ENCODE data around the gene HABP2.

The HABP2 gene

DNA sequence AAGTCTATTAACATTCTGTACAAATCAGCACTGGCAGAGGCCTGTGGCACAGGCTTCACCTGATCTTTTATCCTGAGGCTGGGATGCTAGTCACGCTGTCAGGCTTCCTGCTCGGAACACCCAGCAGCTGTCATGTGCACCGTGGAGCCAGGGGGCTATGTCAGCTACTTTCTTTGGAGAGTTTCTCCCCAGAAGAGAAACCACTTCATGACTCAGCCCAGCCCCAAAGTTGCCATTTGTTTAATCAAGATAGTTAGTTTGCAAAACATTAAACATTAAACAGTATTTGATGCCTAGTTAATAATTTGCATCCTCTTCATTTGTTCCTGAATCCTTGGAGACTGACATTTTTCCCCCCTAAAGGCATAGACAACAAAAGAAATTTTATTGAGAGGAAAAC is at the start of gene HABP2:
HABP2 (plus strand) TSS at position 353 of the 400 bp plus-strand sequence. CDS start 69 bp downstream, outside the sequence.
- peak; percentile 30 for DNase-seq

DNA sequence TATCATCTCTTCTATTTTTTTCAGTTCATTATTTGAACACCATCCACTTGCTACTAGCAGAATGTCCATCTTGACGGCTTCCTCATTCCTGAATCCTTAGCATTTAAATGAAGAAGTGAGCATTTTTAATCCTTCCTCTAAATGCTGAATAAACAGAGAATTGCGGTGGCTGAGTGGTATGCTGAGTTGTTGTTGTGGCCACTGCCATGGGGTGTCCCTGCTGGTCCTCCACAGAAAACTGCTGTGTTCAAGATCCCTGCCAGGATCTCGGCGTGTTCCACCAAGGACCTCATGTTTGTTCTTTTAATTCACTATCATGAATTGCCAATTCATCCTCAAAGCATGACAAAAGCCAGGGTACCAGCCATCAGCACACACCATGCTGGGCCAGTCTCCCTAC is 48.9 kb upstream of the HABP2 start:
- DNase-seq, result no peak

DNA sequence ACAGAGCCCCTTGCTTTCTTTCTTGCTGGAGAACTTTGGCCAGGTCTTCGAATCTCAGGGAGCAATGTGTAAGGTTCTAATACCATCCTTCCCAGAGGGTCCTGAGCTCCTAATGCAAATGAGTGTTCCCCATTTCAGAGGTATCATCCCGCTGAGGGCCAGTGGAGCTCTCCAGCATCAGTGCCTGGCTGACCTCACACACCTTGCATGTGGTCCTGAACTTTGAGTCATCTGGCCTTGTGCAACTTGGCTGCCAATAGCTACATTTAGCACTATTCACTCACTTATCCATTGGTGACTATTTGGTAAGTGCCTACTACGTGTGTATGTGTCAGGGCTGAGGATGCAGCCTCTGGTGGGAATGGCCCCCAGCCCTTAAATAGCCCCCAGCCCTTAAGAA is 48.4 kb upstream of the HABP2 start:
- DNase-seq, result no peak

DNA sequence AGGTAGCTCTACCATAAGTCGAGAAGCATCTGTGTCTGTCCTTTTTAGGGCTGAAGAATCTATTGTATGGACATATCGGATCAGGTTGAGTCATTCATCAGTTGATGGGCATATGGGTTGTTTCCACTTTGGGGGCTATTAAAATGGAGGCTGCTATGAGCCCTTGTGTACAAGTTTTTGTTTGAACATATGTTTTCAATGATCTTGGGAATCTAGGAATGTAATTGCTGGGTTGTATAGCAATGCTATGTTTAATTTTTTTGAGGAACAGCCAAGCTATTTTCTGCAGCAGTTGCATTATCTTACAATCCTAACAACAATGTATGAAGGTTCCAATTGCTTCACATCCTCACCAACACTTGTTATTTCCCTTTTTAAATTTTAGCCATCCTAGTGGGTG is 46.4 kb upstream of the HABP2 start:
- DNase-seq, result no peak

DNA sequence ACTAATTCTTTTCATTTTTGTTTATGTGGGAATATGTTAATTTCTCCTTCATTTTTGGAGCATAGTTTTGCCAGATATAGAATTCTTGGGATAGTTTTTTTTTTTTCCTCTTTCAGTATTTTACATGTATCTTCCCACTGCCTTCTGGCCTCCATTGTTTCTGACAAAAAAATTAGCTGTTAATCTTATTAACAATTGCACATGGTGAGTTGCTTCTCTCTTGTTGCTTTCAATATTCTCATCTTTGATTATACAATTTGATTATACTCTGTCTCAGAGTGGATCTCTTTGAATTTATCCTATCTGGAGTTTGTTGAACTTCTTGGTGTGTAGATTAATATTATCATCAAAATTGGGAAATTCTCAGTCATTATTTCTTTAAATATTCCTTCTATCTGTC is 41.4 kb upstream of the HABP2 start:
- DNase-seq, result no peak

DNA sequence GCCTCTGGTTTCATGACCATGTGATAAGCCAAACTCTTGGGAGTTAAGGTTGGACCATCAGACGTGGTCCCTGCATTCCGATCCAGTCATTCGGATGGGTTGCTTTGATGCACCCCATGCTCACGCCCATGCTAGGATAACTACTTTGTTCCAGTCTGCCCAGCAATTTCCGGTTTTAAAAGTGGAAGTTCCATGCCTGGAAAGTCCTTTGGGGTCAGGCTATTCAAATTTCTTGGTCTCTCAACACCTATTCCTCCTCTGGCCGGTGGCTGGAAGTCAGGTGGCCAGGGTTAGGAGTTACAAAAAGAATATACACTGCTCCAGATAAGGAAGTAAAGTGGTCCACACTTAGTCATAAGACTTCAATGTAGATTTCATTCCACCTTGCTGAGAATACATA is 37.7 kb upstream of the HABP2 start:
- DNase-seq, result no peak

DNA sequence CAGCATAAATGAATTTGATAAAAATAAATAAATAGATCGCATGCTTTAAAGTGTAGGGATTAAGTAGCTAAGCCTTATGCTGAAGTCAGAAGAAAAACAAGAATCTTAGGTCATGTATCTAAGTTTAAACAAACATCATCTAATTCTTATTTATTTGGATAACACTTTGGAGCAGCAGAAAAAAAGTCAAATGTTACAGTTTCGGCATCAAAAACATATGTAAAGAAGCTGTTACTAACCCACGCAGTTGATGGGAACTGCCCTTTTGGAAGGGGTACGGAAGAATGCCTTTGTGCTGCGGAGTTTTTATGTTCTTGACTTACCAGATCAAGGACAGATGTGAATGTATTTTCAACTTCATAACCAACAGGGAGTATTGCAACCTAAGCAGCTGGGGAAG is 37.3 kb upstream of the HABP2 start:
- no peak for DNase-seq

DNA sequence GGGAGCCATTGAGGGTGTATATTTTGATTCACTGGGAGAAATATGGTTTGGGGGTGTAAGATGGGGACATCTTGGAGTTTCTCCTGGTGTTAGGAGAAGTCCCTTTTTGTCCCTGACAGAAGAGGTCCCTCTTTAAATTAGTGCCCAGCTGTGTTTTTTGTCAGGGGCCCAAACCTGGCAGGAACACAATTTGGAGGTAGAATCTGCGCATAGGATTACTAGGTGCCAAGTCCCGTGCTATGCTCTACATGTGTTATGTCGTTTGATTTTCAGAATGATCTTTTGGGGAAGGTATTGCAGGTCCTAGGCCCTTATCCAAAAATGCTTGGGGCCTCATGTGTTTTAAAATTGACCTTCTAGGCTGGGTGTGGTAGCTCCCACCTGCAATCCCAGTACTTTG is 36.8 kb upstream of the HABP2 start:
- no peak for DNase-seq

DNA sequence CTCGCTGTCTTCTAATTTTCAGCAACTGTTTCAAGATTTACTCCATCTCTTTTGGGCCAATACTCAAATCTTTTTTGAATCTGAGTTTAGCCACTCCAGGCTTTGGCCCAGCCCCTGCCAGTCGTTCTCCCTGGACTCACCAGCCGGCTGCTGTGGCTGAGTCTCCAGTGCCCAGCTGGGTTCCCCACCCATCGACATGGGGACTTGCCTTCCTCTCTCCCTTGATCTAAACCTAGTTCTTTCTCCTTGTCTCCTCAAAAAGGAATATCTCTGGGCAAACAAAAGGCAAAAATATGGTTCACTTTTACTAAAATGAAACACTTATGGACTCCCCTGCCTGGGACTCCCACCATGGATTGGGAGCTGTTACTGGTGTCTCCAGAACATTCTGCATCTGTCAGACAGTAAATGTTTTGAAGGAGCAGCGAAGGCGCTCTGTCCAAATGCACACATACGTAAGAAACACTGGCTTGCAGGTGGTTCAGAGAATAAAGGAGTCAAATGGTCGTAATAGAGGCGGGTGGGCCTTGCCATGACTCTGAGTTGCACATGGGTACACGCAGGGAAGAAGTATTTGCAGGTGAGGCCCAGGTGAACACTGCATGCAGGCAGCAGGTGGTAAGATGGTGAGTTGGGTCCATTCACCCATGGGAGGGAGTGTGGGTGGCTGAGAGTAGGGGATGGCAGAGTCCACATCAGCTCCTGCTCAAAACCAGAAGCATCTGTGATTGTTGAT is 35.5 kb upstream of the HABP2 start:
- no peak for DNase-seq

DNA sequence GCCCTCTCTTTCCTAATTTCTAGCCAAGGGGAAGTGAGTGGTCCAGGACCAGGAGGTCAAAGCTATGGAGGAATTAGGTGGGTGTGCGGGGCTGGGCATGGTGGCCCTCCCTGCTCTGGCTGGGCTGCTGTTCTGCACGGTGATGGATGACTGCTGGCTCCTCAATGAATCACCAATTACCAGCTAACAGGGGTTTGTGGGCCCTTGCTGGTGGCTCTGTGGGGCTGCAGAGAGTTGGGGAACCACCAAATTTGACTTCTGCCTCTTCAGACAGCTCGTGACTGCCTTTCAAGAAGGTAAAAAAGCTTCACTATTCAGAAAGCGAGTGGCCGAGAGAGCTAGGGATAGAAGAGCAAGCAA is 35.0 kb upstream of the HABP2 start:
- DNase-seq, result no peak

DNA sequence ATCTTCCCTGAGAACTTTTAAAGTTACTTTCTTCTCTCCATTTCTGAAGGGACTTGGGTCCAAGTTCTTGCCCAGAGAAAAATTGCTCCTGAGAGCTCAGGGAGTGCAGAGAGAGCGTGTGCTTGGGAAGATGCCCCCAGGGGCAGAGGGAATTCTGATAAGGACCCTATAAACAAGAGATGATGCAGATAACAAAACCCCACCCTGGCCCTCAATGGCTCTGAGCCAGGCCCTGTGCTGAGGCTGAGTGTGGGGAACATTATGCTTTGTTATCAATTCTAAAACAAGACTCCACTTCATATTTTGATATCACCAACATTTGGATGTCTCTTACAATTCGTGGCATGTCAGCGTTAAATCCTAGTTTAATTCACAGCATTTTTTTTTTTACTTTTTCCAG is 34.4 kb upstream of the HABP2 start:
- DNase-seq, result no peak

DNA sequence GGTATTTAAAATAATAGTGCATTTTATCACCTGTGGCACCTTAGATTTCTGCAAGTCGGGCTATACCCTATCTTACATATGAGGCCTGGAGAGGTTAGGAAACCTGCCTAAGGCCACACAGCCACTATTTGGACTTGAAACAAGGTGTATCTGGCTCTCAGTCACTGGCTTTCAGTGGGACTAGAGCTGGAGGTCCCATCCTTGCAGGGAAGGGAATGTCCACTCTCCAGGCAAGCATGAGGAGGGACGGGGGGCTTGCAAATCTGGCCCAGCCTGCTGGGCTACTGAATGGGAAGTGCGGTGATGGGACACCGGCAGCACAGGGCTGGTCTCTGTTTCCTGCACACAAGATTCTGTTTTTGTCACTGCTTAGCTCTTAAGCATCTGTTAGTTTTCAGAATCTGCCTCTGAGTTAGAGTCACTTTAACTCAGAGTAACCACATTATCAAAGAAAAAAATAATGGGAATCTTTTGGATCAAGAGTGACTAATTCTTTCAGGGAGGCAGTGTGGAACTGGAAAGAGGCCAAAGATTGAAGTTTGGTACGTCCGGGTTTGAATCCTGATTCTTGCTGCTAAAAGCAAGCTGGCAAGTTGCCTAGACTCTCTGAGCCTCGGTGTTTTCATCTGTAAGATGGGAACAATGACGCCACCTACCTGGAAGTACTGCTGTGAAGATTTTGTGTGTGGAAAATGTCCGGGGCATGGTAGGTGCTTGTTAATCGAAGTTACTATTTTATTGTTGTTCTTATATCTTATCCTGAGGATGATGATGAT is 33.8 kb upstream of the HABP2 start:
- no peak for DNase-seq

DNA sequence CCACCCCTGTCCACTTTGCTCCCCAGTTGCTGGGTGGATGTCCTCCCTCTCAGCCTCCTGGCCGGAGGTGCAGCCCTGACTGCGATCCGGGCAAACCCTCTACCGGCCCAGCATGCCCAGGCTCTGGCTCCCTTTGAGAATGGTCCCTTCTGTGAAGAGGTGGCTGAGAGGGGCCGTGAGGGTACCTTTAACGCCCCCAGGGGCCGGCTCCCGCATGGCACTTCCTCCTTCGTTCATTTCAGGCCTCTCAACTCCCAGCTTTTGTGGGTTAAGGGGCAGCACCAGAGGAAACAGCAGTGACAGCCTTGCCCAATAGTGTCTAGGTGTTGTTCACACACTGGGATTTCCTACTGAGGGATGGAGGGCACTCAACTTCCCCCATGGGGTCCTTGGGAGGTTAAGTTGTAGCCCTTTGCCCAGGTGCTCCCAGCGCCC is 33.2 kb upstream of the HABP2 start:
- no peak for DNase-seq

DNA sequence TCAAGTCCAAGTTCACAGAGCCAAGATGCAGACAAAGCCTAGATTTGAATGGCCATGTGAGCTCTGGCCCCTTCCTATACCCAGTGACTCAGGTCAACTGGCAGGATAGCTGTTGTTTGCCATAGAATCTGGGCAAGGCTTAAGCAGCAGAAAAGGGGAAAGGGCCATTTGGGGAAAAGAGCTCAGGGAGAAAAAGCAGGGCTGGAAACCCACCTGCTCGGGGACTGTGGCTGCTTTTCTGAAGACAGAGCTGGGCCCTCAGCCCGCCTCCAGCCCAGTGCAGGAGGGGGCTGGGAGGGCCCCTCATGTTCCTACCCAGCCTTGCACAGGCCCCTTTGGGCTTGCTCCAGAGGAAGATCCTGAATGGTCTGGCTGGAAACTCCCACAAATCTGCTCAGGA is 32.6 kb upstream of the HABP2 start:
- no peak for DNase-seq

DNA sequence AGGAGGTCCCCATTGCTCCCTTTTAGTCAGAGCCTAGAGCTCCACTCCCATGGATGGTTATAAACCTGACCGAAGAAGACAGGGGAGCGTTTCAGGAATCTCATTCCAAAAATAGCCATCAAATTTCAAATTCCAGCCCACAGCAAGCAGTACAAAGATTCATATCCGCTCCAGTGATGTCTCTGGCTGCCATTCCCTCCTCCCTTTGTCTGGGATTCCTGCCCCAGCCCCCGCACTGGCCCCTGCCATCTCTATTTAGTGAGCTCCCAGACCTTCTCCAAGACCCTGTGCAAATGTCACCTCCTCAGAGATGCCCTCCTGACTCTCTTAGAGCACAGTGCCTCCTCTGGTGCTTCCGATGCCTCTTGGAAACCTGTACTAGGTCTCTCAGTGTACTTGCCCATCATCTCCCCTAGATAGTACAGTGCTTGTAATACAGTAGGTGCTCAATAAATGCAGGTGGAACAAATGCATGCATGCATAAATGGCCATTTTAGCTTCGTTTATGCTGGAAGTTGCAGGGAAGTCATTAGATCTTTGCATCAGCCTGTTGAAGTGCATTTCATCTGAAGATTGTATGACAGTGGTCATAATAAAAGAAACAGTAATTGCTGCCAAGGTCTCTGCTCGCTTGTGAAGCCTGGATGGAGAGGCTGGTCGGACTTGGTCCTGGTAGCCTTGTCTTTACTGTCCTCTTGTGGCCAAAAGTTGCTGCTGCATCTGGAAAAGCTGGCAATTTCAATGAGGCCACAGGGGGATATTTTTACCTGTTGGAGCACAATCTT is 32.0 kb upstream of the HABP2 start:
- peak; percentile 85 for DNase-seq

DNA sequence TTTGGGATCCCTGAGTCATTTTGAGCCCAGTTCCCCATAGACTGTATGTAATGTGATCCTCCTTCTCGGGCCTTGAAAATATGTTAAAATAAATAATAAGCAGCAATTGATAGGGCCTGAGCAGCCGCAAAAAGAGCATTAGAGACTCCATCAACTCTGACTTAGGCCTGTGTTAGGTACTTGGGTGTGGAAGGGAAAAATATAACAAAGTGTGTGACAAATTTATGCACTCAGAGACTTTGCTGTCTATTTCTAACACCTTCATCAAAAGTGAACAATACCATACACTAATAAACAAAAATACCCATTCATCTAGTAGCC is 31.4 kb upstream of the HABP2 start:
- DNase-seq, result no peak

DNA sequence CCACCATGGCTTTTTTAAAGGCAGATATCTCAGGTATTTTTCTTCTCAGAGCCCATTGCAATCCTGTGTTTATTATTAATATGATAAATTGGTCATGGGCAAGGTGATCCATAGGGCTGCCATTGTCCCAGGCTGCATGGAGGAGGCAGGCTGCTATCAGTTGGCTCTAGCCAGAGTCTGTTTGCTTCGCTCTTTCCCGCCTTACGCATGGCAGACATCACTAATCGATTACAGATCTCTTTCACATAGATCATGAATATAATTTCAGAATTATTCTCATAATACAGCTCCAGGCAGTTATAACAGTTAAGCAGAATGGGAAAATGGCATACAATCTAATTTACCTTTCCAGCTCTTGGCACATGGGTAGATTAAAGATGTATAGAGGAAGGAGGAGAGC is 30.4 kb upstream of the HABP2 start:
- peak; percentile 28 for DNase-seq

DNA sequence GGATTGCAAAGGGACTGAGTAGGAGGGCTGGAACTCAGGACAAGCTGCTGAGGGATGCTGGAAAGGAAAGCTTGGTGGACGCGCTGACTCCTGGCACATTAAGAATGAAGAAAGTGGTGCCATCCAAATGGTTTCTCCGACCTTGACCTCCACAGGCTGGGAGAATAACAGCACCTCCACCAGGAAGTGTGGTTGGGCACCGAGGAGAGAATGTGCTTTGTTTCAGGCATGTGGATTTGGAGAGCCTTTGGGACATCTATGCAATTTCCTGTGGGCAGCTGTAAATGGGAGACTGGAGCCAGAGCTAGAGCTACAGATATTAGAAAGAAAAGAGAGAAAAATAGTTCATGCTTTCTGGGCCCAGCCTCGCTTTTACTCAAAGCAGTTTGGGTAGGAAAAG is 29.8 kb upstream of the HABP2 start:
- DNase-seq, result no peak

DNA sequence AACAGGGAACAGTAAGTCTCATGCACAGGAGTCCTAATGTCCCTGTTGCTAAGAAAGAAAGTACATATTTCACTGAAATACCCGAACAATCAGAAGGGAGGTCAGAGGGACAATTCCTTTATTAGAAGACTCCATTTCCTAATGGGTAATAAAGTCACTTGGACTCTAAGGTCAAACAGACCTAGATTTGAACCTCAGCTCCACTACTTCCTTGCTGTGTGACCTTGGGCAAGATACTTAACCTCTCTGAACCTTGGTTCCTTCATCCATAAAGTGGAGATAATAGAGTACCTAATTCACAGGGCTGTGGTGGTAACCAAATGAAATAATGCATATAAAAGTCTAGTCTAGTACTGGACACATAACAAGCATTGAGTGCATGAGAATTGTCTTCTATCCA is 29.2 kb upstream of the HABP2 start:
- DNase-seq, result no peak

DNA sequence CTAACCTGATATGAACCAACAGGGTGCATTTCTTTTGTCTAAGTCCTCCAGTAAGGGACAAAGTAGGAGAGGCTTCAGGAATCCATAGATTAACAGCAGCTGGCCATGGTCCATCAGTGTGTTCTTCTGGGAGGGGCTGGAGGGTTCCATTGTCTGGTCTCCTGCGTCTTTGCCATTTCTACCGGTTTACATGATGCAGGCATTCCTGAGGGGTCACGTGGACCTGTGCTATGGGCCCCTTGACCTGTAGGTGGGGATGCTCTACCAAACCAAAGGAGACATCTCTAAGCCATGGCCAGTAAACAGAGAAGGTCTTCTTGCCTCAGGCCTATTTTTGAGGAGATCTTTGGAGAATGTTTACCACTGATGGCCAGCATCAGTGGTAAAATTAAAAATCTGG is 28.7 kb upstream of the HABP2 start:
- DNase-seq, result peak; percentile 22

DNA sequence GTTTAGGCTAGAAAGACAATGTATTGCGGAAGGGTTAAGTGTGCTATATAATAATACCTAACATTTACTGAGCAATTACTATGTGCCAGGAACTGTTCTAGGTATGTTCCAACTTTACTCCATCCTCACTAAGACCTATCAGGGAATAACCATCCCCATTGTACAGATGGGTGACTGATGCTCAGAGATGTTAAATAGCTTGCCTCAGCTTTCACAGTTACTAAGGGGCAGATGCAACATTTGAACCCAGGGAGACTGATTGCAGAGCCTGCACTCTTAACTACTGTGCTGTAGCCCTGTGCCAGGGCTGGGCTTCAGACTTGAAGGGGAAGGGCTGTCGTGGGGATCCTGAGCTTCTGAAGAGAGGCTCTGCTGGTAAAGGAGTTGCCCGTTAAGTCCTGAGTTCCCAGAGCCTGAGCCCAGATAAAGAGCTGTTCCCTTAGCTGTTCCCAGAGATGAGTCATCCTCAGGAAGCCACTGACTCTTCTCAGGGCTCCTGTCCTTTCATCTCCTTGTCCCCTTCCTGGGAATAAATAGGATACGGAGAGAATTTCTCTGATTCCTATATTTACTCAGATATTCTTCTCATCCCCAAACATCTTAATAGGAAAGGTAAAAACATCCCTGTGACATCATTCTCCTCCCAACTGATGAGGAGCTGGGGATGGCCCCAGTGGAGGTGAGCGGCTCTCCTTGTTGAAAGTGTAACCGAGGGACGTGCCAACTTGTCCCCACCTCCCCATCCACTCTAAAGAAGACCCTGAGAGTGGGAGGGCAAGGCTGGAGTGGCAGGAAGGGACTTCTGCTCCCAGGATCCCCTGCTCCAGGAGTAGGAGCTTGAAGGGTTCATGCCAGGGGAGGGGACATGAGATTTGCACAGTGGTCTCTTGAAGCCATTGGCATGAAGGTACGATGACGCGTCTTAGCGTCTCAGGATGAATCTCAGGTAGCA is 28.0 kb upstream of the HABP2 start:
- DNase-seq, result peak; percentile 43

DNA sequence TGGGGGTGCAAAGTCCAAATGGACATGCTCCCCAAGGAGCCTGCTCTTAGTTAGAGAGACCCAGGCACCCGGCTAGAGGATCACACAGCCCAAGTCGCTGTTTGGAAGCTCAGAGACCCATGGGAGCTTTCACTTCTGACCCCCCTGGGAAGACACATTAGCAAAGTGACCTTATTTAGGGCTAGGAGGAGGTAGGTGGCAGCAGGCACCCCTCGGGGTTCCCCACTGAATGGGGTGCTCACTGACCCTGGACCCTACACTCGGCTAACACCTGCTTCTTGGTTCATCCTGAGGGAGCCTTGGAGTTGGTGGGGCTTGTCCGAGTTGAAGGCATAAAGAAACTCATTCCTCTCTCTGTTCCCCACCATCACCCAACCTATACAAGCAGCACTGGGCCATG is 27.1 kb upstream of the HABP2 start:
- no peak for DNase-seq
